ENCODE measurements around the gene DYSF.

DYSF gene

GRCh38 chr2:71456617-71457016 lies 3.3 kb downstream of the DYSF start:
- DNase-seq (ENCODE audit: low read depth): no peak

GRCh38 chr2:71457123-71457915 lies 4.0 kb downstream of the DYSF start:
- DNase-seq (ENCODE audit: low read depth): no peak

GRCh38 chr2:71457923-71458322 lies 4.6 kb downstream of the DYSF start:
- DNase-seq (ENCODE audit: low read depth): no peak

- no peak for DNase-seq (ENCODE audit: low read depth)
Observed at GRCh38 chr2:71458413-71459083, 5.2 kb downstream of the DYSF start.

- no peak for DNase-seq (ENCODE audit: low read depth)
Observed at GRCh38 chr2:71459084-71459431, 5.7 kb downstream of the DYSF start.

- no peak for DNase-seq (ENCODE audit: low read depth)
Observed at GRCh38 chr2:71460056-71460455, 6.7 kb downstream of the DYSF start.

GRCh38 chr2:71460595-71461303 lies 7.4 kb downstream of the DYSF start:
- no peak for DNase-seq (ENCODE audit: low read depth)

- no peak for DNase-seq (ENCODE audit: low read depth)
Observed at GRCh38 chr2:71461304-71461671, 7.9 kb downstream of the DYSF start.

GRCh38 chr2:71462056-71462605 lies 8.8 kb downstream of the DYSF start:
- DNase-seq (ENCODE audit: low read depth): no peak

- DNase-seq (ENCODE audit: low read depth): no peak
Observed at GRCh38 chr2:71462641-71463341, 9.4 kb downstream of the DYSF start.

GRCh38 chr2:71463342-71463654 lies 9.9 kb downstream of the DYSF start:
- no peak for DNase-seq (ENCODE audit: low read depth)

- no peak for DNase-seq (ENCODE audit: low read depth)
Observed at GRCh38 chr2:71464389-71464788, 11.0 kb downstream of the DYSF start.

GRCh38 chr2:71465356-71465755 lies 12.0 kb downstream of the DYSF start:
- no peak for DNase-seq (ENCODE audit: low read depth)

- no peak for DNase-seq (ENCODE audit: low read depth)
Observed at GRCh38 chr2:71465961-71466300, 12.6 kb downstream of the DYSF start.

GRCh38 chr2:71466301-71467179 lies 13.2 kb downstream of the DYSF start:
- DNase-seq (ENCODE audit: low read depth): no peak

GRCh38 chr2:71467180-71467815 lies 13.9 kb downstream of the DYSF start:
- DNase-seq (ENCODE audit: low read depth): no peak

GRCh38 chr2:71468279-71469015 lies 15.1 kb downstream of the DYSF start:
- DNase-seq (ENCODE audit: low read depth): no peak

- DNase-seq (ENCODE audit: low read depth): no peak
Observed at GRCh38 chr2:71469403-71470398, 16.3 kb downstream of the DYSF start.

- DNase-seq (ENCODE audit: low read depth): no peak
Observed at GRCh38 chr2:71471276-71471675, 17.9 kb downstream of the DYSF start.

All from activated T-cell treated with anti-CD3 and anti-CD28 coated beads for 24 hours (primary cell).